Sigmoid colon (tissue), 7 donors: Measurements from ENCODE around the gene ZNF362. TPM values are rescaled to one million over a fixed set of nuclear protein-coding genes. Genes with fewer than 3 reads are reported as not detected.

Experiments
- DNase-seq: peaks from one replicate; pipeline ENCODE4 v3.0.0-alpha.2; 2019
- H3K27ac ChIP-seq, 4 donors: fragments of 200-600 bp; sonication (generic); one replicate each; pipeline ENCODE4 v1.5.1; 2016 to 2019; ENCODE audit warnings: mild to moderate bottlenecking in 1 of 4
- H3K27me3 ChIP-seq, 3 donors: fragments of 200-600 bp; sonication (generic); one replicate each; pipeline ENCODE4 v1.5.1; 2019; ENCODE audit warnings: mild to moderate bottlenecking in 1 of 3
- H3K36me3 ChIP-seq, 4 donors: fragments of 200-600 bp; sonication (generic); one replicate each; pipeline ENCODE4 v1.5.1; 2016 to 2019
- H3K4me1 ChIP-seq, 4 donors: fragments of 200-600 bp; sonication (generic); one replicate each; pipeline ENCODE4 v1.5.1; 2017 to 2019
- H3K4me3 ChIP-seq, 4 donors: fragments of 200-600 bp; sonication (generic); one replicate each; pipeline ENCODE4 v1.5.1; 2017 to 2019; ENCODE audit warnings: mild to moderate bottlenecking in 2 of 4, moderate library complexity in 1 of 4
- H3K9me3 ChIP-seq, 4 donors: fragments of 200-600 bp in 3 of 4; sonication (generic) in 3 of 4; one replicate each; pipeline versions ENCODE4 v1.5.1 to v1.6.1; 2013 to 2019
- CTCF ChIP-seq, 4 experiments: fragments of 450-650 bp in 3 of 4; fragments of 200-600 bp in 1 of 4; IDR thresholded peaks; one replicate each; pipeline ENCODE4 v1.5.1; 2016 to 2019; ENCODE audit warnings: antibody characterized with exemption in 4 of 4, mild to moderate bottlenecking in 3 of 4, moderate library complexity in 2 of 4
- EP300 ChIP-seq, 4 donors: sonication (generic); formaldehyde crosslinking; IDR thresholded peaks; one replicate each; pipeline ENCODE4 v1.6.1; 2017; ENCODE audit warnings: antibody characterized with exemption in 4 of 4
- POLR2A ChIP-seq, 2 donors: fragments of 450-650 bp; IDR thresholded peaks; one replicate each; pipeline ENCODE4 v1.6.1; 2016; ENCODE audit warnings: antibody characterized with exemption in 2 of 2, mild to moderate bottlenecking in 2 of 2, moderate library complexity in 2 of 2
- POLR2AphosphoS5 ChIP-seq, 4 donors: sonication (generic); formaldehyde crosslinking; IDR thresholded peaks; one replicate each; pipeline ENCODE4 v1.6.1; 2017; ENCODE audit warnings: antibody characterized with exemption in 4 of 4
- WGBS, 2 donors: extraction: QIAGEN DNeasy Blood & Tissue Kit; methylation state at CpG; one replicate each; pipeline ENCODE4 v1.1.7; 2013; 5-methylcytosine and 5-hydroxymethylcytosine counted together
- intact Hi-C: fragments of 100-400 bp; cut with DNase I; formaldehyde crosslinking; loops from one replicate; pipeline ENCODE4 v1.15.1; 2023
- polyA plus RNA-seq, 3 donors: library from polyadenylated mRNA; stranded (reverse); fragments of 200-250 nt; gene quantifications; one replicate each; pipeline ENCODE4 v1.2.3, GENCODE V29; 2013
- total RNA-seq, 4 donors: library from RNA; depleted of rRNA; stranded (reverse); fragments of >200 nt; gene quantifications; one replicate each; pipeline ENCODE4 v1.1.0, GENCODE V29; 2016
- donor health status: healthy with polysubstance abuse.
- donor health status: Bipolar disorder and iron deficiency.
- donor health status: healthy.

Gene ZNF362
- total and polyA plus RNA-seq, 7 donors = 3.5 to 18.8 (median 11.2) TPM

GRCh38 chr1:33242652-33243051 lies 13.6 kb upstream of the ZNF362 start:
- WGBS, 2 donors = 37 to 54% methylated on average over 3 of the region's 3 CpGs
- Histone ChIP-seq H3K4me1 (no peaks in the 10 kb centered on the region), H3K4me3 (no peak overlapping the region), H3K27ac (no peak overlapping the region), H3K36me3 (no peaks in the 10 kb centered on the region), H3K27me3 (no peaks in the 10 kb centered on the region), H3K9me3 (no peaks in the 10 kb centered on the region)
- no peak for DNase-seq
- intact Hi-C loops = no loop called here
- no peak for TF ChIP-seq EP300 (IDR thresholded peaks at IDR 0.05)
- TF ChIP-seq POLR2AphosphoS5 (IDR thresholded peaks at IDR 0.05) = no peak

DNA sequence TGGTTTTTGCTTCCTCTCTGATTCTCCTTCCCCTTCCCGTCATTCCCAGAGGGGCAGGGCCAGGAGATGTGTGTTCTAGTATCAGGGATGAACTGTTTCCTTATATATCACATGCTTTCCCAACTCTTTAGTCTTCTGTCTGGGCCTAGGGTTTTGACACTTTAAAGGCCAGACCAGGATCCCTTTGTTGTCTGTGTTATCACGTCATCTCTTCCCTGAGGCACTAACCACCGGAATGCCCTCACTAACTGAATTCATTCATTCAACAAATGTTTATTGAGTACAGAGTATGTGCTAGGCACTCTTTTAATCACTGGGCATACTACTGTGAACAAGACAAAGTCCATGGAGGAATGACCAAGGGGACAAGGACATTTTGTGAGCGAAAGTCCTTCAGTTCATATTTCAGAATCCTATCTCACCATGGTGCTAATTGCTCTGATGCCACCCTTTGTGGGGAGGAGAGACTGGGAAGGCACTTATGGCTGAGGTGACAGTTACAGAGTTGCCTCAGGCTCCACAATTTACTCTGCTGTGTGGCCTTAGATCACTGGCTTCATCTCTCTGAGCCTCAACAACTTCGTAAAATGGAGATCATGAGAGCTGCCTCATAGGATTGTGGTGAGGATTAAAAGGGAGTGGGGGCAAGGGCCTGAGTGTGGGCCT lies 12.0 kb upstream of the ZNF362 start:
- Histone ChIP-seq H3K27ac (no peak overlapping the region), H3K4me1 (no peaks in the 10 kb centered on the region), H3K4me3 (no peak overlapping the region), H3K27me3 (no peaks in the 10 kb centered on the region), H3K36me3 (no peaks in the 10 kb centered on the region), H3K9me3 (no peaks in the 10 kb centered on the region)
- TF ChIP-seq POLR2AphosphoS5 (IDR thresholded peaks at IDR 0.05) (no peak), EP300 (IDR thresholded peaks at IDR 0.05) (no peak), POLR2A (IDR thresholded peaks at IDR 0.05) (no peak), CTCF (IDR thresholded peaks at IDR 0.05) (no peak)
- intact Hi-C loops = no loop called here
- 82 to 85% methylated on average over 5 of the region's 5 CpGs for WGBS, 2 donors
- DNase-seq = no peak

DNA sequence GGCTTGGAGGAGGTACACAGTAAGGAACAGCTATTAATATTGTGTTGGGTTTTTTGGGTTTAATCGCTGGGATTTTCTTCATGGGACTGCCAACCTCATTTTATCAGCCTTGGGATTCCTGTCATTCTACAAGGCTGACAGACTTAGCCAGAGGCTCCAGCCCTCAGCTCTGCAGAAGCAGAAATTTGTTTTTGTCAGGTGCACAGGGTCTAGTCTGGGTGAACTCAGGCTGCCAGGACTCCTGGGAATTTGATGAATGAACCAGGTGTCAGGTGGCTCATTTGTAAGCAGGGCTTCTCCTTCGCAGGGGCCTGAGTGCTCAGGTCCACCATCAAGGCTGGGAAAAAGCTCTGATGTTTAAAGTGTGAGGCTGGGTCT lies 11.5 kb upstream of the ZNF362 start:
- intact Hi-C loops = no loop called here
- WGBS, 2 donors = 92% methylated on average over 2 of the region's 2 CpGs

DNA sequence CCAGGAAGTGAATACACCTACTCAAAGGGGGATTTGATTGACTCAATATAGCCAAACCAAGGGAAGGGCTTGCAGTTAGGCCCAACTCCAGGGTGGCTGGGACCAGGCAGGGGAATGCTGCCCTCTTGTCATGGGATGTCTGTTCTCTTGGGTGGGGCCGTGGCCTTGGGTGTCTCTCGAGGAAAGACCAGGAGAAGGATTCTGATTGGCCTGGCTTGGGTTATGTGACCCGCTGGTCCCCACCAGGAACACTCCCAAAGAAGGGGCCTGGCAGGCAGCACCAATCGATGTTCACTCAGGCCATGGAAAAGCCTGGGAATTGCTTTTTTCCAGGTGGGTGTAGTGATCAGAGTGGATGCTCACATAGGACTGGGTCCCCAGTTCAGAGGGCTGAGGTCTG lies 10.1 kb upstream of the ZNF362 start:
- TF ChIP-seq POLR2AphosphoS5 (IDR thresholded peaks at IDR 0.05) = no peak
- TF ChIP-seq POLR2A (IDR thresholded peaks at IDR 0.05) = no peak
- no peak for TF ChIP-seq CTCF (IDR thresholded peaks at IDR 0.05)
- no peak for TF ChIP-seq EP300 (IDR thresholded peaks at IDR 0.05)
- H3K4me3 ChIP-seq = no peak overlapping the region
- no peaks in the 10 kb centered on the region for H3K36me3 ChIP-seq
- no peaks in the 10 kb centered on the region for H3K27me3 ChIP-seq
- no peaks in the 10 kb centered on the region for H3K4me1 ChIP-seq
- intact Hi-C loops = no loop called here
- WGBS, 2 donors = 75 to 86% methylated on average over 4 of the region's 4 CpGs
- H3K9me3 ChIP-seq = no peaks in the 10 kb centered on the region
- H3K27ac ChIP-seq = no peak overlapping the region
- no peak for DNase-seq

More for the DNA sequence above, 11.5 kb upstream of the ZNF362 start:
- Histone ChIP-seq H3K4me3 (no peak overlapping the region), H3K27me3 (no peaks in the 10 kb centered on the region), H3K9me3 (no peaks in the 10 kb centered on the region), H3K36me3 (no peaks in the 10 kb centered on the region), H3K27ac (no peak overlapping the region), H3K4me1 (no peaks in the 10 kb centered on the region)
- TF ChIP-seq CTCF (IDR thresholded peaks at IDR 0.05) (no peak), EP300 (IDR thresholded peaks at IDR 0.05) (no peak), POLR2AphosphoS5 (IDR thresholded peaks at IDR 0.05) (no peak), POLR2A (IDR thresholded peaks at IDR 0.05) (no peak)
- no peak for DNase-seq

DNA sequence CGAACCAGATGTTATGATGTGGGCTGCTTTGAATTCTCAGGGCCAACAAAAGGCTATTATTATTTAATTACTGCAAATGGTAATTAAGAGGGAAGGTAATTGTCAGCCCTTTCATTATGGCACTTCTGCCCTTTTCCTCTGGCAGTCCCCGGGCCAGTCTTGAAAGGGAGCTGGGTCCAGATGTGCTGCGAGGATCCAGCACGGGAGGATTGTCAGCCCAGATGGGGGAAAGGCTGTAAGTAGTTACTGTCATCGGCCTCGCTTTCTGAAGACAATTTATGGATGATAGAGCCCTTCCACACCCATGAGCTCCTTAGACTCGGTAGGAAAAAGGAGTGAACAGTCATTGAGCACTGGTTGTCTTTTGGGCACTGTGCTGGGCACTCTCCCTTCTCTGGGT lies 8.7 kb upstream of the ZNF362 start:
- 80 to 86% methylated on average over 7 of the region's 7 CpGs for WGBS, 2 donors
- DNase-seq = peak; percentile 4
- intact Hi-C loops = no loop called here

More for the DNA sequence above, 8.7 kb upstream of the ZNF362 start:
- Histone ChIP-seq H3K4me3 (no peak overlapping the region), H3K4me1 (no peaks in the 10 kb centered on the region), H3K27ac (no peak overlapping the region), H3K36me3 (no peaks in the 10 kb centered on the region), H3K27me3 (no peaks in the 10 kb centered on the region), H3K9me3 (no peaks in the 10 kb centered on the region)
- TF ChIP-seq POLR2A (IDR thresholded peaks at IDR 0.05) = no peak
- TF ChIP-seq POLR2AphosphoS5 (IDR thresholded peaks at IDR 0.05) = no peak
- no peak for TF ChIP-seq CTCF (IDR thresholded peaks at IDR 0.05)
- TF ChIP-seq EP300 (IDR thresholded peaks at IDR 0.05) = no peak
